H1 (cell line): ENCODE results near the gene WDR45B. TPM values are rescaled to one million over a fixed set of nuclear protein-coding genes. Genes with fewer than 3 reads are reported as not detected.

ENCODE experiments used
- CTCF ChIA-PET: fragments of 300-600 bp; sonication (Branson Sonifier 250); formaldehyde crosslinking; loops from one replicate; lab custom pipeline; 2021; ENCODE audit not compliant: partially characterized antibody; lab: Charles Lee
- POLR2A ChIA-PET: fragments of 300-600 bp; sonication (Branson Sonifier 250); formaldehyde crosslinking; loops from one replicate; lab custom pipeline; 2021; ENCODE audit warnings: inconsistent platforms; ENCODE audit not compliant: partially characterized antibody; lab: Charles Lee
- DNase-seq, 2 experiments: peaks; one replicate each; pipeline versions ENCODE4 v3.0.0 to v3.0.0-alpha.2; 2010 to 2022; ENCODE audit warnings: low spot score in 2 of 2, low read depth in 1 of 2, mixed read lengths in 1 of 2
- FAIRE-seq: peaks from 2 replicates; lab custom pipeline; 2011; peaks lifted over from hg19 to GRCh38; lab: Jason Lieb, UNC
- H2AFZ ChIP-seq: 2 replicates; pipeline ENCODE4 v1.8.1; 2012; ENCODE audit warnings: low read length, inconsistent platforms
- H2AK5ac ChIP-seq: 2 replicates; pipeline ENCODE4 v1.6.1; 2013; ENCODE audit warnings: low read depth, low read length
- H2BK120ac ChIP-seq: replicated peaks from 2 replicates; pipeline ENCODE3; 2013; ENCODE audit warnings: low read depth, low read length, inconsistent platforms
- H2BK12ac ChIP-seq: 2 replicates; pipeline ENCODE4 v1.6.1; 2013; ENCODE audit warnings: low read depth, low read length
- H2BK15ac ChIP-seq: 2 replicates; pipeline ENCODE4 v1.6.1; 2013; ENCODE audit warnings: low read length
- H2BK20ac ChIP-seq: 2 replicates; pipeline ENCODE4 v1.6.1; 2013; ENCODE audit warnings: low read length
- H2BK5ac ChIP-seq: 2 replicates; pipeline ENCODE4 v1.6.1; 2013; ENCODE audit warnings: low read depth, low read length
- H3K14ac ChIP-seq: 2 replicates; pipeline ENCODE4 v1.6.1; 2013; ENCODE audit warnings: inconsistent platforms; ENCODE audit not compliant: insufficient read length
- H3K18ac ChIP-seq: 2 replicates; pipeline ENCODE4 v1.6.1; 2013; ENCODE audit warnings: low read length; ENCODE audit errors: extremely low read depth
- H3K23ac ChIP-seq: 2 replicates; pipeline ENCODE4 v1.6.1; 2013; ENCODE audit warnings: inconsistent platforms; ENCODE audit not compliant: insufficient read length
- H3K23me2 ChIP-seq: 2 replicates; pipeline ENCODE4 v1.6.1; 2013; ENCODE audit warnings: low read depth, low read length
- H3K27ac ChIP-seq: 2 replicates; pipeline ENCODE4 v1.6.1; 2011; ENCODE audit warnings: low read depth, low read length, inconsistent platforms
- H3K27me3 ChIP-seq, 4 experiments: replicated peaks in 1 of 4; 1 replicate in 1 of 4; 2 replicates in 3 of 4; pipeline versions ENCODE4 v1.6.1 to v1.8.1; 2011 to 2013; ENCODE audit warnings: low read length in 3 of 4, mild to moderate bottlenecking in 3 of 4, inconsistent platforms in 2 of 4, mixed read lengths in 2 of 4, moderate library complexity in 1 of 4; ENCODE audit not compliant: control insufficient read depth in 3 of 4, insufficient read depth in 3 of 4; ENCODE audit errors: extremely low read depth in 1 of 4
- H3K36me3 ChIP-seq, 4 experiments: 2 replicates each; pipeline versions ENCODE4 v1.6.1 to v1.8.1; 2011 to 2013; ENCODE audit warnings: mild to moderate bottlenecking in 4 of 4, low read length in 3 of 4, moderate library complexity in 2 of 4, control low read depth in 1 of 4, inconsistent platforms in 1 of 4; ENCODE audit not compliant: insufficient read depth in 4 of 4, control insufficient read depth in 2 of 4
- H3K4ac ChIP-seq: replicated peaks from 2 replicates; pipeline ENCODE3; 2013; ENCODE audit warnings: low read length, low read depth, mixed read lengths, inconsistent platforms; ENCODE audit not compliant: insufficient read length
- H3K4me1 ChIP-seq, 4 experiments: replicated peaks in 1 of 4; 1 replicate in 1 of 4; 2 replicates in 3 of 4; pipeline versions ENCODE4 v1.6.1 to v1.8.1; 2011 to 2013; ENCODE audit warnings: low read length in 3 of 4, inconsistent platforms in 2 of 4, mixed read lengths in 1 of 4; ENCODE audit not compliant: insufficient read depth in 4 of 4, control insufficient read depth in 3 of 4
- H3K4me2 ChIP-seq, 2 experiments: 2 replicates each; pipeline versions ENCODE4 v1.6.1 to v1.8.1; 2011 to 2013; ENCODE audit warnings: low read depth in 2 of 2, low read length in 2 of 2, control low read depth in 1 of 2, inconsistent platforms in 1 of 2, mild to moderate bottlenecking in 1 of 2; ENCODE audit not compliant: insufficient read depth in 1 of 2
- H3K4me3 ChIP-seq, 4 experiments: fragments of 200-600, 300-600 bp in 1 of 4; sonication (generic), shearing (Covaris generic), sonication (Bioruptor Twin) in 1 of 4; 2 replicates each; pipeline versions ENCODE4 v1.5.1 to v1.8.1; 2011 to 2016; ENCODE audit warnings: low read length in 4 of 4, low read depth in 3 of 4, control low read depth in 2 of 4, inconsistent platforms in 2 of 4, mild to moderate bottlenecking in 2 of 4, mixed read lengths in 1 of 4, moderate library complexity in 1 of 4; ENCODE audit not compliant: insufficient read depth in 2 of 4; ENCODE audit errors: extremely low read depth in 1 of 4
- H3K56ac ChIP-seq: replicated peaks from 2 replicates; pipeline ENCODE3; 2013; ENCODE audit warnings: low read depth, mild to moderate bottlenecking, mixed read lengths, low read length, inconsistent platforms; ENCODE audit not compliant: insufficient read length
- H3K79me1 ChIP-seq: 2 replicates; pipeline ENCODE4 v1.6.1; 2013; ENCODE audit warnings: low read depth, low read length, control low read depth
- H3K79me2 ChIP-seq, 2 experiments: 2 replicates each; pipeline versions ENCODE4 v1.6.1 to v1.8.1; 2012 to 2013; ENCODE audit warnings: low read length in 2 of 2, mild to moderate bottlenecking in 2 of 2, inconsistent platforms in 1 of 2; ENCODE audit not compliant: insufficient read depth in 2 of 2, control insufficient read depth in 1 of 2
- H3K9ac ChIP-seq, 4 experiments: replicated peaks in 1 of 4; 1 replicate in 1 of 4; 2 replicates in 3 of 4; pipeline versions ENCODE4 v1.6.1 to v1.8.1; 2011 to 2013; ENCODE audit warnings: low read depth in 3 of 4, low read length in 3 of 4, control low read depth in 2 of 4, mild to moderate bottlenecking in 2 of 4, moderate library complexity in 2 of 4, inconsistent platforms in 1 of 4; ENCODE audit errors: extremely low read depth in 1 of 4
- H3K9me3 ChIP-seq, 2 experiments: 2 replicates each; pipeline versions ENCODE4 v1.6.1 to v1.8.1; 2012 to 2013; ENCODE audit warnings: mild to moderate bottlenecking in 2 of 2, moderate library complexity in 2 of 2, control low read depth in 1 of 2, inconsistent platforms in 1 of 2, low read depth in 1 of 2, low read length in 1 of 2, mixed read lengths in 1 of 2; ENCODE audit not compliant: insufficient read depth in 2 of 2
- H4K20me1 ChIP-seq, 2 experiments: replicated peaks in 1 of 2; 2 replicates each; pipeline versions ENCODE3 to v1.8.1; 2011 to 2013; ENCODE audit warnings: inconsistent platforms in 2 of 2, low read length in 2 of 2, mild to moderate bottlenecking in 1 of 2; ENCODE audit not compliant: insufficient read depth in 2 of 2, control insufficient read depth in 1 of 2
- H4K5ac ChIP-seq: 2 replicates; pipeline ENCODE4 v1.6.1; 2013; ENCODE audit warnings: low read length, low read depth, mixed read lengths, inconsistent platforms; ENCODE audit not compliant: insufficient read length
- H4K8ac ChIP-seq: 2 replicates; pipeline ENCODE4 v1.8.0; 2013; ENCODE audit warnings: mild to moderate bottlenecking, moderate library complexity, low read length, inconsistent platforms; ENCODE audit not compliant: insufficient read depth; ENCODE audit errors: extremely low read depth
- H4K91ac ChIP-seq: replicated peaks from 2 replicates; pipeline ENCODE3; 2013; ENCODE audit warnings: low read length, mixed read lengths, inconsistent platforms; ENCODE audit not compliant: insufficient read length
- WGBS, 2 experiments: shearing (Covaris generic) in 1 of 2; methylation state at CpG; one replicate each; pipeline versions ENCODE4 v1.1.6 to v1.1.7; 2013 to 2015; ENCODE audit warnings: low lambda C conversion rate in 2 of 2, mixed read lengths in 2 of 2, inconsistent platforms in 1 of 2, low coverage in 1 of 2, missing lambda C conversion rate in 1 of 2; ENCODE audit not compliant: insufficient replicate concordance in 2 of 2, insufficient coverage in 1 of 2, insufficient read length in 1 of 2; ENCODE audit errors: extremely low coverage in 1 of 2, missing lambda C conversion rate in 1 of 2; 5-methylcytosine and 5-hydroxymethylcytosine counted together
- polyA plus RNA-seq, 7 experiments: library from polyadenylated mRNA; depleted of rRNA in 3 of 7; stranded (reverse) in 5 of 7; unstranded in 2 of 7; fragments of >200 nt in 5 of 7; fragments of 200-250 nt in 2 of 7; gene quantifications; 1 replicate in 5 of 7; 2 replicates in 1 of 7; 4 replicates in 1 of 7; pipeline versions ENCODE4 v1.2.1 to v1.2.3, GENCODE V29; 2011 to 2013; ENCODE audit warnings: missing spikeins in 2 of 7, mixed read lengths in 2 of 7
- total RNA-seq: library from RNA; stranded (reverse); fragmentation: NEBNext Ultra II Directional; extraction: Animal tissue kit (Norgen Biotek cat#: 25700); gene quantifications from 2 replicates; pipeline ENCODE4 v1.2.1, GENCODE V29; 2021

WDR45B gene
- total and polyA plus RNA-seq, 2 of the 8 experiments (the other 6 are each of a cell fraction or from before 2014, with no cell fraction given): 82.0 to 100 TPM

DNA sequence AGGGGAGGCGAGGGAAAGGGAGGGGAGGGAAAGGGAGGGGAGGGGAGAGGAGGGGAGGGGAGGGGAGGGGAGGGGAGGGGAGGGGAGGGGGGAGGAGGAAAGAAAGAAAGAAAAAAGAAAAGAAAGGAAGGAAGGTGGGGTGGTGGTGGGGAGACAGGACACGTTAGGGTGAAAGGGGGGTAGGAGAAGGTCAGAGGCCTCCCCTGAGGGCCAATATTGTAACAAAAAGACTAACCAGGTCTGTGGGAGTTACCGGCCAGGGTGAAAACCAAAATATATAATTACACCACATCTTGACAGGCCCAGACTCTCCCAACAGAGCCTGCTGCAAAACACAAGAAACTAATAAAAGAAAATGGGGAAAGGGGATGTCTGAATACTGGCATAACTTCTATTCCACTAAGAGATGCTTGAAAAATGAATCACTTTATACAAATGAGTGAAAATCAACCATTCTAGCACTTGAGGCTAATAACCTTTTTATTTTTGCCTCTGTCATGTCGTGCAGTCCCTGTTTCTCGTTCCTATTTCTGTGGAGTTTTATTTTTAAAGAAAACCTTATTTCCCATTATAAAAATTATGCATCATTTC lies 10.0 kb downstream of the WDR45B start:
- no peak overlapping the region for H4K8ac ChIP-seq
- H3K4me1 ChIP-seq: peaks cover 0 to 5% (median under 1%) of the 10 kb centered on the region in 4 experiments; a peak in 1 of 7 replicates
- peaks cover 5 to 33% (median 14%) of the 10 kb centered on the region in 4 experiments; a peak in 7 of 8 replicates for H3K36me3 ChIP-seq
- no peak overlapping the region for H4K91ac ChIP-seq
- no peak overlapping the region for H3K14ac ChIP-seq
- DNase-seq (no peak), FAIRE-seq (no peak)
- no peak overlapping the region for H2BK5ac ChIP-seq
- no peak overlapping the region for H3K56ac ChIP-seq
- H3K27me3 ChIP-seq: no peaks in the 10 kb centered on the region
- no peak overlapping the region for H2AFZ ChIP-seq
- H3K27ac ChIP-seq: no peak overlapping the region
- peaks cover 4% of the 10 kb centered on the region for H3K79me1 ChIP-seq
- no peak overlapping the region for H2BK12ac ChIP-seq
- H3K23ac ChIP-seq: no peak overlapping the region
- H3K79me2 ChIP-seq: peaks cover 14 to 78% of the 10 kb centered on the region in 2 experiments; a peak in 3 of 4 replicates
- no peak overlapping the region for H2BK20ac ChIP-seq
- no peak overlapping the region for H2AK5ac ChIP-seq
- no peak overlapping the region for H3K4me2 ChIP-seq
- no peak overlapping the region for H3K9ac ChIP-seq
- ChIA-PET POLR2A (no interaction called here), CTCF (no interaction called here)
- H4K20me1 ChIP-seq: peaks cover 16 to 22% of the 10 kb centered on the region in 2 experiments
- no peak overlapping the region for H3K4ac ChIP-seq
- whole genome bisulfite sequencing, 2 experiments: 91% methylated on average over 3 of the region's 5 CpGs; no CpG with 5 or more reads in 1 of the 2 experiments
- no peak overlapping the region for H2BK120ac ChIP-seq
- no peaks in the 10 kb centered on the region for H3K9me3 ChIP-seq
- H2BK15ac ChIP-seq: no peak overlapping the region
- no peak overlapping the region for H4K5ac ChIP-seq
- H3K23me2 ChIP-seq: no peaks in the 10 kb centered on the region
- H3K18ac ChIP-seq: no peak overlapping the region
- H3K4me3 ChIP-seq: no peak overlapping the region
